ENCODE data around the gene SEMA3C. TPM values are rescaled to one million over a fixed set of nuclear protein-coding genes. Genes with fewer than 3 reads are reported as not detected.

SEMA3C gene
- total RNA-seq, 1 donor from 2014 or later = 0.26 TPM

GRCh38 chr7:80869821-80870751 lies 48.8 kb downstream of the SEMA3C start:
- Mint-ChIP-seq H3K27ac (ENCODE audit: unreplicated experiment) (no peak overlapping the region), H3K4me3 (ENCODE audit: unreplicated experiment) (no peak overlapping the region), H3K27me3 (ENCODE audit: unreplicated experiment) (peaks cover 5% of the 10 kb centered on the region), H3K4me1 (ENCODE audit: unreplicated experiment) (no peaks in the 10 kb centered on the region), H3K9me3 (ENCODE audit: unreplicated experiment) (no peaks in the 10 kb centered on the region), H3K36me3 (ENCODE audit: low read depth, unreplicated experiment) (no peaks in the 10 kb centered on the region)
- TF ChIP-seq CTCF (IDR thresholded peaks at IDR 0.05; ENCODE audit: unreplicated experiment) = no peak
- no peak for DNase-seq (ENCODE audit: low spot score)

GRCh38 chr7:80869106-80869784 lies 49.6 kb downstream of the SEMA3C start:
- no peak for DNase-seq (ENCODE audit: low spot score)
- Mint-ChIP-seq H3K9me3 (ENCODE audit: unreplicated experiment) (no peaks in the 10 kb centered on the region), H3K27me3 (ENCODE audit: unreplicated experiment) (peaks cover 5% of the 10 kb centered on the region), H3K36me3 (ENCODE audit: low read depth, unreplicated experiment) (no peaks in the 10 kb centered on the region), H3K27ac (ENCODE audit: unreplicated experiment) (no peak overlapping the region), H3K4me3 (ENCODE audit: unreplicated experiment) (no peak overlapping the region), H3K4me1 (ENCODE audit: unreplicated experiment) (no peaks in the 10 kb centered on the region)
- no peak for TF ChIP-seq CTCF (IDR thresholded peaks at IDR 0.05; ENCODE audit: unreplicated experiment)

DNA sequence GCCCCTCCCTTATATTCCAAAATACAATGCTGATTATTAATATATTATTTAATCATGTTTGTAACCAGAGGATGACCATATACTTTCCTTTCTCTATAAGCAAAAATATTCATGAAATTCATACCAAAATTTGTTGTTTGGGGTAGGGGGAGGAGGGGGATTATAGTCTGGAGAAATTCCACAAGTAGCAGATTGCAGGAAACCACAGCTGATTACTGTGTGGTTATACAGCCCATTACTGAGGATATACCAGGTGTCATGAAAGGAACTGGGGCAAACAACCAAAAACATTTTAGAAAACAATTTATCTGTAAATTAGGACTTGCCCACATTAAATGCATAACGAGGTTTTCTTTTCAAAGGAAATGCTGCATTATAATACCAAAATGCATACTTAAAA lies 50.3 kb downstream of the SEMA3C start:
- DNase-seq (ENCODE audit: low spot score) = no peak
- no peaks in the 10 kb centered on the region for H3K36me3 Mint-ChIP-seq (ENCODE audit: low read depth, unreplicated experiment)
- TF ChIP-seq CTCF (IDR thresholded peaks at IDR 0.05; ENCODE audit: unreplicated experiment) = no peak
- no peaks in the 10 kb centered on the region for H3K9me3 Mint-ChIP-seq (ENCODE audit: unreplicated experiment)
- no peak overlapping the region for H3K27ac Mint-ChIP-seq (ENCODE audit: unreplicated experiment)
- no peaks in the 10 kb centered on the region for H3K4me1 Mint-ChIP-seq (ENCODE audit: unreplicated experiment)
- no peak overlapping the region for H3K4me3 Mint-ChIP-seq (ENCODE audit: unreplicated experiment)
- peaks cover 5% of the 10 kb centered on the region for H3K27me3 Mint-ChIP-seq (ENCODE audit: unreplicated experiment)

DNA sequence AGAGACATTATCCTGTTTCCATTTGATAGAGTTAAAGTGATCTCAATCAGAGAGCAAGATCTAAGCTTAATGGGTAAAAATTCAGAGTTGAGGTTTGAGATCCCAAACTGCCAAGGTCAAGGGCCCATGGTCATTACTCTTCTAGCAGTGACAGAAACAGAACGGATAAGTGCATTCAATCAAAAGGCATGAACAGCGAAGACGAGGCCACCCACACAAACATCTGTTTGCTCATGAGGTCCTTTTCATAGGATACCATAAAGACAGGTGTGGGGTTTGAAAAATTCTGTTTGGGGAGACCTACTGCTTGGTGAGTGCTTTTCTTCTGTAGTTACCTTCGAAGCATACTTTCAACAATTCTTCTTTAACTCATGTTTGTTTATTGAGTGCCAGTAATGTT lies 58.3 kb downstream of the SEMA3C start:
- DNase-seq (ENCODE audit: low spot score) = no peak
- Mint-ChIP-seq H3K9me3 (ENCODE audit: unreplicated experiment) (no peaks in the 10 kb centered on the region), H3K36me3 (ENCODE audit: low read depth, unreplicated experiment) (no peaks in the 10 kb centered on the region), H3K27ac (ENCODE audit: unreplicated experiment) (no peak overlapping the region), H3K27me3 (ENCODE audit: unreplicated experiment) (no peaks in the 10 kb centered on the region), H3K4me1 (ENCODE audit: unreplicated experiment) (no peaks in the 10 kb centered on the region), H3K4me3 (ENCODE audit: unreplicated experiment) (no peak overlapping the region)
- no peak for TF ChIP-seq CTCF (IDR thresholded peaks at IDR 0.05; ENCODE audit: unreplicated experiment)
